HG02571 (cell line): ENCODE data around the gene DENND2A.
"Not testable (repeated sequence)": the region's sequence is repeated elsewhere in the genome, so short reads cannot be mapped to it uniquely, and the experiment has no call there.

Experiments
- ATAC-seq: cut with Tn5 transposase; IDR thresholded peaks from one replicate; pipeline ENCODE4 v1.9.1; 2021; ENCODE audit warnings: mild to moderate bottlenecking, moderate library complexity; ENCODE audit not compliant: unreplicated experiment

DENND2A gene

DNA sequence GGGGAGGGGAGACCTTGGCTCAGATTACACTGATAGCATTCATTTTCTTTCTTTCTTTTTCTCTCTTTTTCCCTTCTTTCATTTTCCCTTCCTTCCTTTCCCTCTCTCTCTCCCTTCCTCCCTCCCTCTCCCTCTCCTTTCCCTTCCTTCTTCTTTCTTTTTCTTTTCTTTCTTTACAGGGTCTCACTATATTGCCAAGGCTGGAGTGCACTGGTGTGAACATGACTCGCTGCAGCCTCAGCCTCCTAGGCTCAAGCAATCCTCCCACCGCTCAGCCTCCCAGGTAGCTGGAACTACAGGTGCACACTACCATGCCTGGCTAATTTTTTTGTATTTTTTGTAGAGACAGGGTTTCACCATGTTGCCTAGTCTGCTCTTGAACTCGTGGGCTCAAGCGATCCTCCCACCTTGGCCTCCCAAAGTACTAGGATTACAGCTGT, 88.4 kb downstream of the DENND2A start:
- ATAC-seq = no peak

DNA sequence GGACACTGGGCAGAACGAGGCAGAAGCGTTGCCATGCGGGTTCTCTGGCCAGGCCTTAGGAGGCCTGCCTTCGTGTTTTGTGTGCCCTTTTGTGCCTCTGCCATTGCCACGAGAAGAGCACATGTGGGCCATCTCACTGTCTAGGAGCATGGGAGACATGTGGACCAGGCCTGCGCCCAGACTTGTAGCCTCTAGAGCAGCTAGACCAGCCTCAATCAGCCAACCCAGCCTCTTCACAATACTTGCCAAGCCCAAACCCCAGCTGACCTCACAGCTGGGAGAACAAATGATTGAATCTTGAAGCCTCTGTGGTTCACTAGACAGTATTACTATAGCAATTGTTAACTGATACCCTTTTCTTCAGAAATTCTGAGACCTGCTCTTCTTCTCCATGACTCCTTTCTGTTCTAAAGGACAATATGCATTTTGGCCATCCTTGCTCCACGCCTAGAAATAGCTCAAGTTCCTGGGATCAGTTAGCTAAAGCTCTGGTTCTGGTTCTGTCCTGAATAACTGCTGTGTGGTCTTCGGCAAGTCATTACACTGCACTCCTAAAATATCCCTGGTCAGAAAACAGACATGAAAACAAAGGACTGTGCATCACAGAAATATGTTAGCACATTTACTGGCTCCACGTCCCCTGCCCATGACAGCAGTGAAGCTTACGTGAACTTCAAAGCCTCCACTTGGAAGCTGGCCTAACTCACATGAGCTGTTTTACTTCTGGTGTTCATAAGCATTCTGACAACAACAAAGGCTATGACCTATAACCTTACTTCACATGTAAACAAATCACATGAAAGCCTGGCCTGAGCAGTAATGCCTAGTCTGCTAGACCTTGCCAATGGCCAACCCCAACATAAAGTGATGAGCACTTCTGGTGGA, 89.0 kb downstream of the DENND2A start:
- no peak for ATAC-seq

DNA sequence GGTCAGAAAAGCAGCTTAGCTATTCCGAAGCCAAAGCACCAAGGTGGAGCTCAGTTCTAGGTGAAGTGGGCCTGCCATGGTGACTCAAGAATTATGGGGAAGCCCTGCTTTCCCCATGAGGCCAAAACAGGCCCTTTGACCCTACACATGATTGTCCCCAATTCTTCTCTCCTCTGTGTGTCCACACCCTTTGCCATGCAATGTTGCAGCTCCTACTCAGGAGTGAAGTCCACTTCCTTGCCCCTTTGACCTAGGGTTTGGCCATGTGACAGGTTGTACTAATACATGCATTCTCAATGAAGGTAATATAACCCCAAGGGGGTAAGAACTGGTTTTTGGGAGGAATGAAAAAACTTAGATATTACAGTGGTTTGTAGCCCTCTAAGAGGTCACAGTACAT, 93.7 kb downstream of the DENND2A start:
- no peak for ATAC-seq

DNA sequence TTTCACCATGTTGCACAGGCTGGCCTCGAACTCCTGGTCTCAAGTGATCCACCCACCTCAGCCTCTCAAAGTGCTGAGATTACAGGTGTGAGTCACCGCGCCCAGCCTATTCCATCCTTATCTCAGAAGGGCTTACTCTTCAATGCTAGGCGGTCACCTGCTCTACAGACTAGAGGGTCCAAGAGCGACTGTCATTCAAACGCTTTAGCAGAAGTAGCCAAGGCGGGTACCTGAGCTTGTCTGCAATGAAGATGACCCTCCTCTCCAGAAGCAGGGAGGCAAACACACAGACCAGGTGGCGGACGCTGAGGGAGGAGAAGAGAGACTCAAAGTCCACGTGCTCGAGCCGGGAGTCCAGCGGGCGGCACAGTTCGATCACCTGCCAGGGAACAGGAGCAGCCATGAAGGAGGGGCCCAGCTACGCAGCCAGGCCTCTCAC, 96.2 kb downstream of the DENND2A start:
- ATAC-seq = no peak

DNA sequence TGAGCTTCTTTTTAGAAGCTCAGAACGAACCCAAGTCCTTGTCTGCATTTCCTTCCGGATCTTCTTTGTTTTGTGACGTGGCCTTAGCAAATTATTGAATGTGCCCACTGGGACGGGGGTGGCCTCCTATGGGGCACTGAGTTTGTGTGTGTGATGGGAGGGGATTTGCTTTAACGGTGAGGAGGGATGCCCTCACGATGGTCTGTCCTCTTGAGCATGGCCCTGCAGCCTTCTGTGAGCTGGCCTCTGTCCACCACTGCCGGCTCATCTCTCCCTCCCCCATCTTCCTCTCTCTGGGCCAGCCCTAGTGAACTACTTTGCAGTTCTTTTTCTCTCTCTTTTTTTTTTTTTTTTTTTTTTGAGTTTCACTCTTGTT, 98.4 kb downstream of the DENND2A start:
- ATAC-seq = no peak

DNA sequence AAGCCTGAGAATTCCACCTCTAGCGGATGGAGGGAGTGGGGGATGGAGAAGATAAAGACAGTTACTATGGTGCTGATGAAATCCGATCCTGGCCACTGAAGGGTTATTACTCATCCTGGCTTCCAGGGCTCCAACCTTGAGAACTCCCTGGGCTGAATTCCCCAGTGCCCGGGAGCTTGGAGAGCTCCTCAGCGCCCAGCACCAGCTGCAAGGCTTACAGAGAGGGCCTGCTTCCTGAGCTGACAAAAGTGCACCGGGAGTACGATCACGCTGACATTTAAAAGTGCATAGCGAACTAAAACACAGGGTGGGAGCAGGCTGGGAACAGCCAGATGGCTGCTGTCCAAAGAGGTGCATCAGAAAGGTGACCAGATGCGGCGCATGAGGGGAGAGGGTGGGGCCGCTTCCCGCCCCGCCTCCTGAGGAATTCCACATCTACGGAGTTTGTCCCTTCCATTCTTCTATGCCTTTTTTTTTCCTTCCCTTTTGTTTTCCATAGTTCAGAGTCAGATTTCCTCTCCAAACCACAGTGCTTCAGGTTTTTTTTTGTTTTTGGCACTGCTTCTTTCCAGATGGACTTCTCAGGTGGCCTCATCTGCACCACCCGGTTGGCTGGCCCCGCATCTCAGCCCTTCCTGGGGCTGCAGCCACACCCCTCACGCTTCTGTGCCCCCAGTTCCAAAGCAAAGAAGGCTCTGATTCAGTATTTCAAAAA, 98.9 kb downstream of the DENND2A start:
- ATAC-seq = no peak

DNA sequence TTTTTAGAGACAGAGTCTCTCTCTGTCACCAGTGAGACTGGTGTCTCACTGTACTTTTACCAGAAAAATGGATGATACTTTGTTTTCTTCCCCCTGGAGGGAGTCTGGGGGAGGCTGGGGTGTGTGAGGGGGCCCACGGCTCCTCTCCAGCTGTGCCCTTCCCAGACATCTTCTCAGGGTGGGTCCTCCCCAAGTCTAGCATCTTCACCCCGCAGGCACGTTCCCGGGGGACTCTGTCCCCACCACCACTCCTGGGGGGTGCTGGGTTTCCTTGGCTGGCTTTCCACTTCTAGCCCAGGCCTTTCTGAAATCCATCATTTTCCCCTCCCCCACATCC, 99.5 kb downstream of the DENND2A start:
- ATAC-seq = no peak

DNA sequence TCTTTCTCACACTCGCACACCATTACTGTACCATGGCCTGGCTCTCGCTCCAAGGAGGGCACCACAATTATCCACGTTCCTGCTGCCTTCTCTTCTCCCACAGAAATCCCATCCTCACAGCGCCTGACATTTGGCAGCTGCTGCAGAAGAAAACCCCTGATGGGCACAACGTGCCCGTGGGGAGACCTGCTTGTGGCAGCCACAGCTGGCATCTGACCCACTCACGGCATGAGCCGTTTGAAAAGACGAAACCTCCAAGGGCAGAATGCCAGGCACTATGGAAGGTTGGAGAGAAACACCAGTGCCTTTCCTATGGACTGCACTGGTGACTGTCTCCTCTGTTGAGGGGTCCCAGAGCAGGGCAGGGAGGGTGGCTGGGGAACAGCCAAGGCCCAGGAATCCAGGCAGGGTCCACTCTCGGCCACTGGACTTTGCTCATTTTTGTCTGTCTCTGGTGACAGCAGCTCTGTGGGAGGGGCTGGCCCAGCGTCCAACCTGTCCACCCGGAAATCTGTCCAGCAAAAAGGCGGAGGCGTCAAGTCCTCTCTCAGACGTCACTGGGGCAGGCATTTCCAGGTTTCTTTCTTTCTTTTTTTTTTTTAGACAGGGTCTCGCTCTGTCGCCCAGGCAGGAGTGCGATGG, 100.4 kb downstream of the DENND2A start:
- no peak for ATAC-seq

DNA sequence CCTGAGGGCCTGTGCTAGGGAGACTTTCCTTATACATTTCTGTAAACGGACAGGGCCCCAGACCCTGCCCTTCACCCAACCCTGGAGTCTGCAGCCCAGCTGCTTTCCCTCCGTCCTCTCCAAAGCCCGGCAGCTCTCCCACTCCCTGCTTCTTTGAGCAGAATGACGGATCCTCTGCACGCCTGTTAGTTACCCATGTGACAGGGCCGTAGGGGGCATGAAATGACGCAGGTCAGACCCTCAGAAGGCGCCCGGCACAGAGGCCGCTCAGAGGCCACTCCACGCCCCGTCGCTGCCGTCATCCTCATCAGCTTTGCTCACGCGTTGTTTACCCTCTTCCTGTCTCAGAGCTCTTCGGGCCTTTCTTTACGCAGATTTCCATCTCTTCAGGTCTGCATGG, 101.2 kb downstream of the DENND2A start:
- ATAC-seq = no peak

DNA sequence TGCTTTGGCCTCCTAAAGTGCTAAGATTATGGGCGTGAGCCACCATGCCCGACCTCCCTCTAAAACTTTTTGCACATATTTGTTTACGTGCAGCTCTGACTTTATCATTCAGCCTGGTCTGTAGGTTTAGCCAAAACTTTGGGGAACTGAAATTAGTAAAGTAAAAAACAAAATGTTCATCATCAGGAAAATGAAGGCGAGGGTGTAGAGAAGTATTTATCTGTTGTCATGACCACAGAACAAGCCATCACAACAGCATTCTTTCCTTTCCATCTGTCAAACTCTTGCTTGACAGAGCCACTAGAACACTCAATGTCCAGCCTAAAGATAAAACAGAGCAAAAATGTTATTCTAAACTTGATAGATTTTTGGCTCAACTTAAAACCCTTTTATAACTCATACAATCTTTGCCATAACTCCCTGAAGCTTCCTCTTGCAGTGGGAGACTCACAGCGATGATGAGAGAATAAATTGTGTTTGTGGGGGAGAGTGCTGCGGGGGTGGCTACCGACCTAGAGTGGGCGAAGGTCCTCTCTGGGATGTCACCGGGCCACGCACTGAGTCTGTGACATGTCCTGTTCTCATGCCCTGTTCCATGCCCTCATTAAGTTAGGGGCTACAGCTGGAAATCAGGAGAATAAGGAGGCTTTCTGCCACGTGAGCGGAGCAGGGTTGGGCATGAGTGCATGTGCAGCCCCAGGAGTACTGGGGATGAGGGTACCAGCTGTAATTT, 102.7 kb downstream of the DENND2A start:
- no peak for ATAC-seq

DNA sequence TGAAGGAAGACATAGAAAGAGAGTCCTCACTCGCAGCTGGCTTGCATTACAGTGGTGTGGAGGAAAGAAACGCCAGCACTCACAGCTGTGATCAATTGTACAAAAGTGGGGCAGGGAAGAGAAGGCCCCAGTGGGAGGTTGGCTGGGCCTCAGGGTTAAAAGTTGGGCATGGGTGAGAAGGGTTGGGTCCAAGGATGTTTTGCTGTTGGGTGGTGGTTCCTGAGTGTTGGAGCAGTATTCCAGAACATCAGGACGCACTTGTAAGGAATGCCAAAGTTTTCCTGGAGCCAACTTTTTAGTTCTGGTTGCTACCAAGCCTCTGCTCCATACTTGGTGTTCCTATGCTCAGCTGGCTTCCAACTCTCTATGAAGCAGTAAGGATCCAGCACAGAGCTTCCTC, 105.9 kb downstream of the DENND2A start:
- no peak for ATAC-seq

DNA sequence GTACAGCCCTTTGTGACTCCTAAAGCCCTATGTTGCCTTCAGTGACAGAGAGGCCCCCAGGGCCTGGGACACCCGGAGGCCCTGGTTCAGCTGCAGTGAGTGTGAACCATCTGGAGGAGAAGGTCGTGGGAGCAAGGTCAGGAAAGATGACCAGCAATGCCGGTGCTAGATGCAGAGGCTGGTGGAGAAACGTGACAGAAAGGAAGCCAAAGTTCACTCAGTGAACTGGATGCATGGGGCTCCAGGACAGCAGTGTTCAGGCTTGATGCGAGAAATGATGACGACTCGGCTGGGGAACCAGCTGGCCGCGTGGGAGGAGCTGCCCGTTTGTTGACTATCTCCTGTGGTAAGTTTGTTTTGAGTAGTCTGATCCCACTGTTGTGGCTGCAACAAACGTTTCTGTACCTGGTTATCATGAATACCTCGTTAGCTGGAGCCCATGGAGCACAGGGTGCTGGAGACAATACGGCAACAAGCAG, 107.2 kb downstream of the DENND2A start:
- ATAC-seq = no peak

DNA sequence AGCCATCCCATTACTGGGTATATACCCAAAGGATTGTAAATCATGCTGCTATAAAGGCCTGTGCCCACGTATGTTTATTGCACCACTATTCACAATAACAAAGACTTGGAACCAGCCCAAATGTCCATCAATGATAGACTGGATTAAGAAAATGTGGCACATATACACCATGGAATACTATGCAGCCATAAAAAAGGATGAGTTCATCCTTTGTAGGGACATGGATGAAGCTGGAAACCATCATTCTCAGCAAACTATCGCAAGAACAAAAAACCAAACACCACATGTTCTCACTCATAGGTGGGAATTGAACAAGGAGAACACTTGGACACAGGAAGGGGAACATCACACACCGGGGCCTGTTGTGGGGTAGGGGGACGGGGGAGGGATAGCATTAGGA, 111.2 kb downstream of the DENND2A start:
- not testable (repeated sequence) for ATAC-seq

DNA sequence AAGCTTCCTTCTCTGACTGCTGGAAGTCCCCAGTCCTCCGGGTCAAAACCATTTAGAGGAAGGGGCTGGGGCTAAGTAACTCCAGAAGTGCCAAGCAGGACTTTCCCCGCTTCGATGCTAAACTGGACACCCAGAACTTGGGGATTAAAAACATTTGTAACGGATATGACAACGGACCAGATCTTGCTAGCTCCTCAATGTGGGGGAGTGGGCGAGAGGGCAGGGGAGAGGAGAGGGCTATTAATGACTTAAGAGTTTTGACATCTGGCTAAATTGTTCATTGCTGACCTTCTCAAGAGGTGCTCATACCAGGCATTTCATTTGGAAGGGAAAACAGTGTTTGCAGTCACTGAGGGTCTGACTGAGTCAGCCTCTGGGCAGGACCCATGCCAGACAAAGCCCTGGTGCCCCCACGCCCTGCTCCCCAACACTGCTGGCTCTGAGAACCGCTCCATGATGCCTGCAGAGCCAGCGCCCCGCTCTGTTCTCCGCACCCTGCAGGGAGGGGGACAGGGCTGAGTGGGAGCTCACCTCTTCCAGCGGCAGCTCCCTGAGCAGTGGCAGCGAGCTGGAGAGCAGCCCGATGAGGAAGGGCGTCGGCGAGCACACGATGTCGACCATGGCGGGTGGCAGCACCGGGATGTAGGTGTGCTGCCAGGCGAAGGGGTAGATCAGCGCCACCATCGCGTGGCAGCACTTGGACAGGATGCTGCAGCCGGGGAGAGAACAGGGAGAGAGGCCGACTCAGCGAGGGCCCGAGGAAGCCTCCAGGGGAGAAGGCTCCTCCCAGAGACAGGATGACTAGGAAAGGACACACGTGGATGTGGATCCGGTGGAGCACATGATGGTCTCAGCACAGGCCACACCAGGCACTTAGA, 113.6 kb downstream of the DENND2A start:
- no peak for ATAC-seq

DNA sequence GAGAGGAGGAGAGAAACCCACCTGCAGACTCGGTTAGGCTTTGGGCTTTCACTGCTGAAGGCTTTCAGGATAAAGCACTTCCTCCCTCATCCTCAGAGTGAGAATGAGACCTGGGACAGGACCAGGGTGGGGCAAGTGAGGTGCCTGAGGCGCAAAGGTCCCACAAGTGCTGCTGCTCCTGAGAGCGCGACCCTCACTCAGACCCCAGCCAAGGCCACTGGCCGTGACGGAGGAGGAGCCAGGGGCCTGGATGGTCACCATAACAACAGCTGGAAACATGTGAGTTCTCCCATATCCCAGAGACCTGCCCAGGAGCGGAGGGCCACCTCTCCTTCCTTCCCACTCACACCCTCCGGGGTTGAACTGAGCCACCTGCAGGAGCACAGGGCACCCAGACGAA, 114.4 kb downstream of the DENND2A start:
- no peak for ATAC-seq

DNA sequence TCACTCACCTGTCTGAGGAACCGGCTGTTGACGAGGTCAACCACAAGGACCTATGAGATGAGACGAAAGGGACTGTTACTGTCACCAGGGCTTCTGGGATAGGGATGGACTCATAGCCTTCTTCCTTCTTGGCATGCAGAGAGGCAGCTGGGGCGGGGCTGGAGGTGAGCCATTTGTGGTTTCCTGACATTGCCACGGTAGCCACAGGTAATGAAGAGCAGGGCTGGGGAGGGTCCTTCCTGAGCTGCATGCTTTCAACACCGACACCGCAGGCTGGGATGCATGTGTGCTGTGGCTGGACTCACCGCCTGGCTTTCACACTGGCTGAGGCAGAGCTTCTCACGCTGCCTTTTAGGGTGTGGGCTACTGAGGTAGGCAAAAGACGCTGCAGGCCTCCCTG, 114.9 kb downstream of the DENND2A start:
- ATAC-seq = no peak

DNA sequence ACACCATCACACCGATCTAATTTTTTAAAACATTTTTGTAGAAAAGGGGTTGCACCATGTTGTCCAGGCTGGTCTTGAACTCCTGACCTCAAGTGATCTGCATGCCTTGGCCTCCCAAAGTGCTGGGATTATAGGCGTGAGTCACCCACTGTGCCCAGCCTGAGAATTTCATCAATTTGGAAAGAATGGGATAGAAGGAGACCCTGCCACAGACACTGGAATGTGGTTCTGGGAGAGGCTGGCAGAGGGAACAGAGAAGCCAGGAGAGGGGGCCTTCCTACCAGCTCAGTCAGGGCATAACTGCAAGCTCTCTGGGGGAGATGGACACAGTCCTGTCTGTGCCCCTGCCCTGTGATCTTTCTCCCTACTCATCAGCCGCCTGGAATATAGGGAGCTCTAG, 119.2 kb downstream of the DENND2A start:
- no peak for ATAC-seq

DNA sequence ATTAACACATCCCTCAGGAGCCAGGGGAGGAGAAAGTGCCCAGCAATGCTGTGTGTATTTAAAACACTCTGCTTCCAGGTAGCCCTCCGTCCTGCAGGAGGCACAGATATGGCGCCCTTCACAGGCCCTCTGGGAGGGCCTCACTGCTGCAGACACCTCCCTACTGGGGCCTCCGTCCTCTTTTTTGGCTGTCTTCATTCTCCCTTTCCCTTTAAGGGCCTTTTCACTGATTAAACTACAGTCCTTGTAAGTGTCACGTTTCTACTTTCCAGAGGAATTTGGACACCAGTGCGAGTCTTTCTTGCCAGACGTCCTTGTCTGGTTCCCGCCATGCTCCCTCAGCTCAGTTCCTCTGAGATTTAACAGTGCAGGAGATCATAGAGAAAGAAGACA, 121.6 kb downstream of the DENND2A start:
- no peak for ATAC-seq

DNA sequence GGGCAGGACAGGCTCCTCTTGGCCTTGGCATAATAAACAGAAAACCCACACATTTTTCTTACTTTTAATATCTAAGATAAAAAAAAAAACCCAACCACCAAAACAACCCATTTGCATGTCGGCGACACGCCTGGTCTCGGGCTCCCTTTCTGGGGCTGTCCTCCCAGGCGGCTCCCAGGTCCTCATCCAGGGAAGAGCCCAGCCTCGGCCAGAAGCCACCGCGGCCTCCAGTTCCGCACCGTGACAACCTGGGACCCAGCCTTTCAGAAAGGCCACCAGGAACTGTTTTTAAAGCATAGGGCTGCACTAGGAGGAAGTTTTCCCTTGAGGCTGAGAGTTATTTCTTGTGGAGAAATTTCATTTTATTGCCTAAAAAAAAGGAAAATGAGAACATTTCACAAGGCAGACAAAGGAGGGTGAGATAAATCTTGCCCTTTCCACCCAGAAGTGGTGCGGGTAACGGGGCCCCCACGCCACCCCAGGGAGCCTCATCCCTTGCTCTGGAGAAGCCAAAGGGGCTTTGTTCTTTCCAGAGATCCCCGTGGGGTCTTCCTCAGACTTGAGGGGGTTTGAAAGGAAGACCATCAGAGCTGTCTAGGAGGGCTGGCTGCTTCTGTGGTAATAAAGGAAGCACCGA, 122.1 kb downstream of the DENND2A start:
- no peak for ATAC-seq
